T-cell (primary cell): ENCODE measurements around the gene GPN1. TPM values are rescaled to one million over a fixed set of nuclear protein-coding genes. Genes with fewer than 3 reads are reported as not detected.
A peak's percentile ranks its signal among the peaks of the same experiment; 100 is the strongest.
"Not testable (repeated sequence)": the region's sequence is repeated elsewhere in the genome, so short reads cannot be mapped to it uniquely, and the experiment has no call there.

Experiments used
- ATAC-seq, 4 experiments: fragments of 200-7000 bp in 3 of 4; fragments of 150-1000 bp in 1 of 4; cut with Tn5 transposase; replicated peaks in 1 of 4; 1 replicate in 3 of 4; 2 replicates in 1 of 4; pipeline ENCODE4 v1.10.0; 2021; ENCODE audit warnings: moderate library complexity in 3 of 4, mild to moderate bottlenecking in 2 of 4, moderate number of reproducible peaks in 1 of 4
- CTCF ChIA-PET, 2 donors: fragments of 300-600 bp; sonication (Branson Sonifier 250); formaldehyde crosslinking; loops; one replicate each; lab custom pipeline; 2022; ENCODE audit warnings: antibody characterized with exemption in 2 of 2; lab: Charles Lee
- POLR2A ChIA-PET, 2 donors: fragments of 300-600 bp; sonication (Branson Sonifier 250); formaldehyde crosslinking; loops; one replicate each; lab custom pipeline; 2022; ENCODE audit warnings: antibody characterized with exemption in 2 of 2; lab: Charles Lee
- DNase-seq, 35 experiments: peaks; one replicate each; pipeline versions ENCODE4 v3.0.0 to v3.0.0-alpha.2; 2013 to 2023
- H3K27ac ChIP-seq: one replicate; pipeline ENCODE4 v1.5.1; 2013; ENCODE audit warnings: low read length
- H3K27me3 ChIP-seq, 2 experiments: replicated peaks in 1 of 2; 1 replicate in 1 of 2; 2 replicates in 1 of 2; pipeline versions ENCODE4 v1.6.1 to v1.7.0; 2013; ENCODE audit warnings: low read length in 1 of 2, mixed read lengths in 1 of 2; ENCODE audit not compliant: control insufficient read depth in 2 of 2, insufficient read depth in 2 of 2; ENCODE audit errors: extremely low read depth in 1 of 2
- H3K36me3 ChIP-seq, 2 donors: 1 replicate in 1 of 2; 2 replicates in 1 of 2; pipeline versions ENCODE4 v1.6.1 to v1.7.0; 2013; ENCODE audit warnings: low read length in 1 of 2; ENCODE audit not compliant: control insufficient read depth in 2 of 2, insufficient read depth in 1 of 2; ENCODE audit errors: extremely low read depth in 1 of 2
- H3K4me1 ChIP-seq, 2 experiments: 1 replicate in 1 of 2; 2 replicates in 1 of 2; pipeline versions ENCODE4 v1.6.1 to v1.7.0; 2013; ENCODE audit warnings: low read length in 2 of 2, mixed read lengths in 1 of 2; ENCODE audit not compliant: insufficient read depth in 2 of 2, control insufficient read depth in 1 of 2; ENCODE audit errors: extremely low read depth in 1 of 2
- H3K4me3 ChIP-seq, 2 donors: 1 replicate in 1 of 2; 2 replicates in 1 of 2; pipeline versions ENCODE4 v1.5.1 to v1.7.0; 2013; ENCODE audit warnings: mild to moderate bottlenecking in 2 of 2, low read length in 1 of 2, moderate library complexity in 1 of 2; ENCODE audit not compliant: control insufficient read depth in 1 of 2; ENCODE audit errors: extremely low read depth in 1 of 2
- H3K9me3 ChIP-seq: 2 replicates; pipeline ENCODE4 v1.7.0; 2013
- H3K27ac Mint-ChIP-seq, 2 donors: one replicate each; pipeline ENCODE4 v1.8.0; 2020 to 2021; ENCODE audit warnings: mild to moderate bottlenecking in 2 of 2, mixed read lengths in 2 of 2
- H3K27me3 Mint-ChIP-seq, 2 donors: one replicate each; pipeline ENCODE4 v1.8.0; 2021 to 2022; ENCODE audit warnings: mixed read lengths in 2 of 2
- H3K36me3 Mint-ChIP-seq: one replicate; pipeline ENCODE4 v1.8.0; 2021; ENCODE audit warnings: mixed read lengths
- H3K4me1 Mint-ChIP-seq, 3 donors: one replicate each; pipeline ENCODE4 v1.8.0; 2020 to 2022; ENCODE audit warnings: mixed read lengths in 3 of 3, mild to moderate bottlenecking in 1 of 3
- H3K4me3 Mint-ChIP-seq, 3 donors: one replicate each; pipeline ENCODE4 v1.8.0; 2020 to 2022; ENCODE audit warnings: mild to moderate bottlenecking in 3 of 3, mixed read lengths in 3 of 3, moderate library complexity in 3 of 3
- H3K9me3 Mint-ChIP-seq, 3 donors: one replicate each; pipeline ENCODE4 v1.8.0; 2020 to 2022; ENCODE audit warnings: mixed read lengths in 3 of 3
- WGBS: methylation state at CpG from one replicate; pipeline ENCODE4 v1.1.5; 2013; ENCODE audit warnings: missing lambda C conversion rate; ENCODE audit not compliant: insufficient coverage; 5-methylcytosine and 5-hydroxymethylcytosine counted together
- total RNA-seq, 35 experiments: library from RNA in 6 of 35; stranded (reverse) in 6 of 35; fragments of 120-200 nt in 1 of 35; gene quantifications; one replicate each; pipeline versions ENCODE4 v1.2.1 to v1.2.4 and lab custom pipeline; 2013 to 2026

The GPN1 gene
- total RNA-seq, 5 donors from 2014 or later (not counting 1 experiment from before 2014, with no cell fraction given): 27.0 to 32.1 (median 28.9) TPM

DNA sequence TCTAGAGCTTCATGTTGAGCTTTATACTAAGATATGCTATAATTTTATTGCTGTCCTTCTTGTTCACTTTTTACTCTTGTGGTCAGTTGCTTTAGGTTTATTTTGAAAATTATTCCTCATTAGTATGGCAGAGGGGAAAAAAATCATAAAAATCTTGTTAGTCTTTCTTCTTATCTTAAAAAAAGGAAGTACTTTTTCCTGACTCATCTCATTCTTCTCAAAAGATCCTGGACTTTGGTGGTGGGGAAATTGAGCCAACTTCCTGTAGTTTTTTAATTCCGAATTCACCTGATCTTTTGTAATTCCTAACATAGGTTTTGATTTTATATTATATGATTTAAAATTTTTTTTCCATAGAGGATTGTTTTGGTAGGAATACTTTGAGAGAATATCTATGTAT, 38.6 kb downstream of the GPN1 start:
- no peak overlapping the region for H3K4me3 Mint-ChIP-seq
- H3K4me1 ChIP-seq: peaks cover 8 to 20% of the 10 kb centered on the region in 2 experiments
- peaks cover 37% of the 10 kb centered on the region for H3K36me3 Mint-ChIP-seq
- no peak overlapping the region for H3K27ac Mint-ChIP-seq
- peaks cover 0 to 2% of the 10 kb centered on the region in 2 donors for H3K27me3 Mint-ChIP-seq
- CTCF ChIA-PET: interaction anchor here in 1 of 2 donors (3.7 kb wide), 1 partner anchor 16 kb away, joined by 23 read pairs; no protein-coding TSS in a partner anchor
- H3K9me3 ChIP-seq: no peaks in the 10 kb centered on the region
- WGBS: no CpG with 5 or more reads among the region's 1 CpG
- H3K27me3 ChIP-seq: no peaks in the 10 kb centered on the region
- DNase-seq (no peak), ATAC-seq (no peak)
- no peaks in the 10 kb centered on the region for H3K9me3 Mint-ChIP-seq
- H3K27ac ChIP-seq: no peak overlapping the region
- no peak overlapping the region for H3K4me3 ChIP-seq
- POLR2A ChIA-PET: interaction anchor here (0.6 to 2.0 kb wide), 3 partner anchors 9 to 28 kb away, joined by 3 to 4 read pairs (median 4); no protein-coding TSS in a partner anchor
- peaks cover 37 to 45% (median 40%) of the 10 kb centered on the region in 3 donors for H3K4me1 Mint-ChIP-seq
- peaks cover 0 to 36% of the 10 kb centered on the region in 2 donors for H3K36me3 ChIP-seq

DNA sequence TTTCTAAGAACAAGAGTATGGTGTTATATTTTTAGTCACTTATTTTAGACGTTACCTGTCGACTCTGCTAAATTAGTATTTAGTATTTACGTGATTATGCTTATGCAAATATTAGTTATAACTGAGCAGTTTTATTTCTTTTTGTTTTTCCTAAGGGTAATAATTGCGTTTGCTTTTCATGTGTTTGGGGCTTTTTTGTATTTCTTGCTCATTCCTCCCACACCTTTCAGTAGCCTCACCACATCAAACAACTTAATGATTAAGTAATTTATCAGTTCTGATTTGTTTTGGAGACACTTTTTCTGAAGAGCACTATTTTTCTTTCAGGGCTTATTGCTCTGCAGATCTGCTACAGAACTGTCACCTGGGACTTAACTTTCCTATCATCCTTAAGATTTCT, 42.4 kb downstream of the GPN1 start:
- no peaks in the 10 kb centered on the region for H3K9me3 ChIP-seq
- H3K4me3 Mint-ChIP-seq: no peak overlapping the region
- no peak for DNase-seq
- H3K27ac Mint-ChIP-seq: no peak overlapping the region
- H3K4me3 ChIP-seq: no peak overlapping the region
- ChIA-PET CTCF (interaction anchor here in 1 of 2 donors (1.4 kb wide), 1 partner anchor 12 kb away, joined by 4 read pairs; no protein-coding TSS in a partner anchor), POLR2A (interaction anchor here (0.7 kb wide), 2 partner anchors 16 to 43 kb away, joined by 4 to 5 read pairs; partner anchors contain the start of genes CCDC121 (in 1 of the 2) and GPN1 (in 1 of the 2))
- H3K36me3 ChIP-seq: peaks cover 0 to 60% of the 10 kb centered on the region in 2 donors
- 95% methylated on average over 3 of the region's 4 CpGs for WGBS
- H3K27ac ChIP-seq: no peak overlapping the region
- H3K9me3 Mint-ChIP-seq: no peaks in the 10 kb centered on the region
- H3K27me3 ChIP-seq: no peaks in the 10 kb centered on the region
- peaks cover 54% of the 10 kb centered on the region for H3K36me3 Mint-ChIP-seq
- no peaks in the 10 kb centered on the region for H3K27me3 Mint-ChIP-seq
- H3K4me1 Mint-ChIP-seq: peaks cover 11 to 20% (median 18%) of the 10 kb centered on the region in 3 donors
- no peak for ATAC-seq
- no peaks in the 10 kb centered on the region for H3K4me1 ChIP-seq

DNA sequence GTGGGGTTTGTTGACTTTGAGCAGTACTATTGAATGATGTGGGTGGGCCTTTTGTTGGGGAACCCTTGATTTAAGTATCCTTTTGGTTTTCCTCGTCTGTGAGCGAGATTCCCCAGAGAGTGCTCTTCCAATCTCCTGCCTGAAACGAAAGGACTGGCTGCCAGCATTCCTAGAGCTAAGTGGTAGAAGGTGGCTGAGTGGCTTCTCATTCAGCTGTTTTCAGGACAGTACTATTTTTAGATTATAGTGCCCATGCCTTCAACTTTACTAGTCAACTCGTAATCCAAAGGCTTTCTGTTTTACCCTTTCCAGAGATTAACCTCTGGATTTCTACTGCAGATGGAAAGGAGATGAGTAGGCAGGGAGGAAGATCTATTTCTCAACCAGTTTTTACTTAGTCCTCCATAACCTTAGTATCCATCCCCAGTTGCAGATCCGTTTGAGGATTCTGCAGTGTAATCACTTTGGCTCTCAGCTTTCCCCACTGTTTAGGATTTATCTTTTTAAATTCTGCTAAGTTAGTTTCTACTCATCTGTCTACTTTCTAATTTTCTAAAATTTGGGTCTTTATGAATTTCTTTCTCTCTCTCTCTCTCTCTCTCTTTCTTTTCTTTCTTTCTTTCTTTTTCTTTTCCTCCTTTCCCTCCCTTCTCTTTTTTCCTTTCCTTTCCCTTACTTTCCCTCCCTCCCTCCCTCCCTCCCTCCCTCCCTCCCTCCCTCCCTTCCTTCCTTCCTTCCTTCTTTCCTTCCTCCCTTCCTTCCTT, 44.1 kb downstream of the GPN1 start:
- CTCF ChIA-PET: interaction anchor here in 1 of 2 donors (0.6 kb wide), 2 partner anchors 10 to 116 kb away, joined by 3 to 6 read pairs; no protein-coding TSS in a partner anchor
- H3K4me1 Mint-ChIP-seq: peaks cover 9 to 20% (median 10%) of the 10 kb centered on the region in 3 donors
- POLR2A ChIA-PET: interaction anchor here (0.6 to 0.7 kb wide), 2 partner anchors 15 to 20 kb away, joined by 3 to 6 read pairs; no protein-coding TSS in a partner anchor
- WGBS: no CpG with 5 or more reads among the region's 5 CpGs
- H3K9me3 Mint-ChIP-seq: no peaks in the 10 kb centered on the region
- peaks cover 0 to 61% of the 10 kb centered on the region in 2 donors for H3K36me3 ChIP-seq
- H3K4me3 Mint-ChIP-seq: no peak overlapping the region
- no peaks in the 10 kb centered on the region for H3K27me3 ChIP-seq
- ATAC-seq: no peak
- H3K27ac ChIP-seq: no peak overlapping the region
- no peaks in the 10 kb centered on the region for H3K4me1 ChIP-seq
- H3K27ac Mint-ChIP-seq: no peak overlapping the region
- no peak overlapping the region for H3K4me3 ChIP-seq
- no peaks in the 10 kb centered on the region for H3K27me3 Mint-ChIP-seq
- H3K9me3 ChIP-seq: no peaks in the 10 kb centered on the region
- no peak for DNase-seq
- H3K36me3 Mint-ChIP-seq: peaks cover 53% of the 10 kb centered on the region

DNA sequence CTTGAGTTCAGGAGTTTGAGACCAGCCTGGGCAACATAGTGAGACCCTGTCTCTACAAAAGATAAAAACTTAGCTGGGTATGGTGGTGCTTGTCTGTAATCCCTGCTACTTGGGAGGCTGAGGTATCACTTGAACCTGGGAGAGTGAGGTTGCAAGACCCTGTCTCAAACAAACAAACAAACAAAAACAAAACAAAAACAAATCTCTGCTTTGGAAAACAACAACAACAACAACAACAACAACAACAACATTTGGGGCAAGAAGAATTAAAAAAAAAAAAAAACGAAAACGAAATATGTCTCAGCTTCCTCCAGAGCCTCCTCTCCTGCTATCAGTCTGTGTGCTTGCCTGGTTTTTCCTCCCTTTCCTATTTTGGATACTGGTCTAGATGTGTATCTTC, 51.7 kb downstream of the GPN1 start:
- POLR2A ChIA-PET: interaction anchor here in 1 of 2 donors (0.6 kb wide), 1 partner anchor 17 kb away, joined by 3 read pairs; the partner anchor contains the start of gene SLC4A1AP
- H3K27ac Mint-ChIP-seq: peak overlapping the region in 1 of 2 donors; percentile 5

DNA sequence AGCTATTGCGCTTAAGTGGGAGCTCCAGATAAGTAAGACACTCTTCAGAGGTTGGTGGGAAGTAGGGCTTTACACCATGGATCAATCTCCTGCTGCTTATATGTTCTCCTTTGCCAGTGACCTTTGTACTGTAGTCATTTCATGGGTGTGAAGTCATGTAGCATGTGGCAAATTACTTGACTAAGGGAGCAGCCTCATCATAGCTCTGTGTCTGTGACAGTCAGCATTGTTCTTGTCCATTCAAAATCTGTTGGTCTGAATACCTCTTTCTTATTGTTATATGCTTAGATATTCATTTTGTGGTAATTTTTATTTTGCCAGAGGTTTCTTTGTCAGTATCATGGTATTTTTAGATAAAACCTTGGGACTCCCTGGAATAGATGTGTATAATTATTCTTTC, 53.0 kb downstream of the GPN1 start:
- H3K4me3 ChIP-seq: no peak overlapping the region
- H3K9me3 Mint-ChIP-seq: no peaks in the 10 kb centered on the region

More for the DNA sequence above, 51.7 kb downstream of the GPN1 start:
- Histone ChIP-seq H3K4me3 (no peak overlapping the region), H3K27me3 (no peaks in the 10 kb centered on the region), H3K9me3 (no peaks in the 10 kb centered on the region), H3K4me1 (peaks cover 8 to 18% of the 10 kb centered on the region in 2 experiments), H3K36me3 (peaks cover 5 to 55% of the 10 kb centered on the region in 2 donors), H3K27ac (no peak overlapping the region)
- no peak for DNase-seq
- H3K9me3 Mint-ChIP-seq: no peaks in the 10 kb centered on the region
- no CpG with 5 or more reads among the region's 2 CpGs for WGBS
- H3K27me3 Mint-ChIP-seq: no peaks in the 10 kb centered on the region
- peaks cover 15 to 23% (median 15%) of the 10 kb centered on the region in 3 donors for H3K4me1 Mint-ChIP-seq
- no peak for ATAC-seq
- peaks cover 34% of the 10 kb centered on the region for H3K36me3 Mint-ChIP-seq
- no peak overlapping the region for H3K4me3 Mint-ChIP-seq
- CTCF ChIA-PET: no interaction called here

DNA sequence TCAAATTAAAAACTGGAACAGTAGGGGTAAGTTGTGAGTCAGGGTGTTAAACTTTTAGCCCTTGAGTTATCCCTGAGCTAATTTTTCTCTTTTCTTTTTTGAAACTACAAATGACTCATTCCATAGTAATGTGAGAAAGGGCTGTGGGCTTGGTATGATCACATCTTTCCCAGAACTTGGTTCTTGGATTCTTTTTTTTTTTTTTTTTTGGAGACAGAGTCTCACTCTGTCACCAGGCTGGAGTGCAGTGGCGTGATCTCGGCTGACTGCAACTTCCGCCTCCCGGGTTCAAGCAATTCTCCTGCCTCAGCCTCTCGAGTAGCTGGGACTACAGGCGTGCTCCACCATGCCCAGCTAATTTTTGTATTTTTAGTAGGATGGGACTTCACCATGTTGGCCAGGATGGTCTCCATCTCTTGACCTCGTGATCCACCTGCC, 53.5 kb downstream of the GPN1 start:
- peaks cover 8 to 23% of the 10 kb centered on the region in 2 experiments for H3K4me1 ChIP-seq
- not testable (repeated sequence) for DNase-seq, H3K9me3 Mint-ChIP-seq, H3K4me3 ChIP-seq, H3K27ac Mint-ChIP-seq, ATAC-seq, H3K27ac ChIP-seq, H3K9me3 ChIP-seq, H3K4me3 Mint-ChIP-seq, H3K27me3 ChIP-seq, H3K27me3 Mint-ChIP-seq
- Mint-ChIP-seq H3K4me1 (peaks cover 15 to 25% (median 15%) of the 10 kb centered on the region in 3 donors), H3K36me3 (peaks cover 37% of the 10 kb centered on the region)
- 100% methylated on average over 3 of the region's 7 CpGs for WGBS
- CTCF ChIA-PET: interaction anchor here (0.6 to 3.1 kb wide), 12 partner anchors 9 to 313 kb away, joined by 3 to 23 read pairs (median 4); partner anchors contain the start of genes CCDC121 (in 1 of the 2), GPN1 (in 1 of the 2), SLC4A1AP (in 1 of the 2) and SUPT7L (in 1 of the 2)
- POLR2A ChIA-PET: interaction anchor here in 1 of 2 donors (0.6 to 1.1 kb wide), 4 partner anchors 11 to 96 kb away, joined by 3 to 7 read pairs (median 5); partner anchors contain the start of genes CCDC121 and GPN1
- H3K36me3 ChIP-seq: peaks cover 5 to 59% of the 10 kb centered on the region in 2 donors

More for the DNA sequence above, 53.0 kb downstream of the GPN1 start:
- no peak for DNase-seq
- ChIA-PET CTCF (interaction anchor here (0.5 to 3.1 kb wide), 6 partner anchors 15 to 71 kb away, joined by 3 to 23 read pairs (median 4); partner anchors contain the start of genes CCDC121 (in 1 of the 2), GPN1 (in 1 of the 2), SLC4A1AP (in 1 of the 2) and SUPT7L (in 1 of the 2)), POLR2A (interaction anchor here in 1 of 2 donors (0.6 to 0.7 kb wide), 2 partner anchors 15 to 95 kb away, joined by 7 read pairs; no protein-coding TSS in a partner anchor)
- no peaks in the 10 kb centered on the region for H3K27me3 Mint-ChIP-seq
- no CpG with 5 or more reads among the region's 1 CpG for WGBS
- H3K9me3 ChIP-seq: no peaks in the 10 kb centered on the region
- H3K36me3 ChIP-seq: peaks cover 5 to 59% of the 10 kb centered on the region in 2 donors
- H3K27ac Mint-ChIP-seq: no peak overlapping the region
- H3K4me1 ChIP-seq: peaks cover 8 to 23% of the 10 kb centered on the region in 2 experiments
- H3K27me3 ChIP-seq: no peaks in the 10 kb centered on the region
- no peak overlapping the region for H3K27ac ChIP-seq
- H3K4me3 Mint-ChIP-seq: no peak overlapping the region
- peaks cover 37% of the 10 kb centered on the region for H3K36me3 Mint-ChIP-seq
- no peak for ATAC-seq
- H3K4me1 Mint-ChIP-seq: peaks cover 15 to 25% (median 15%) of the 10 kb centered on the region in 3 donors
